ENCODE measurements around the gene CSNK1A1L. TPM values are rescaled to one million over a fixed set of nuclear protein-coding genes. Genes with fewer than 3 reads are reported as not detected.

CSNK1A1L gene
- total and polyA plus RNA-seq, 2 of the 4 experiments (the other 2 are of a cell fraction), result not detected

GRCh38 chr13:37118016-37118415 lies 12.6 kb upstream of the CSNK1A1L start:
- H3K4me1 ChIP-seq (ENCODE audit: control insufficient read depth, insufficient read depth, low read length), result no peaks in the 10 kb centered on the region
- H3K4me3 ChIP-seq (ENCODE audit: insufficient read depth, low read depth, low read length), result no peak overlapping the region
- dilution Hi-C loops (cut with HindIII; ENCODE audit: low sequenced_read_pairs, unreplicated experiment), result no loop called here
- no peak overlapping the region for H4K8ac ChIP-seq (ENCODE audit: low read depth in 2 of 2, low read length in 2 of 2)
- ChIA-PET POLR2A (ENCODE audit: unreplicated experiment) (interaction anchor here (0.6 kb wide), 1 partner anchor 799 kb away, joined by 4 read pairs; no protein-coding TSS in a partner anchor), CTCF (no interaction called here)
- no peak overlapping the region for H2AK5ac ChIP-seq (ENCODE audit: low read depth, low read length)
- H2BK120ac ChIP-seq (ENCODE audit: low read depth, low read length), result no peak overlapping the region
- H3K4me2 ChIP-seq (ENCODE audit: low read depth, low read length), result no peak overlapping the region
- no peak overlapping the region for H3K18ac ChIP-seq (ENCODE audit: low read depth, low read length)
- no peak overlapping the region for H3K14ac ChIP-seq (replicated peaks; ENCODE audit: low read depth, low read length)
- H3K4ac ChIP-seq (ENCODE audit: low read depth, low read length), result no peak overlapping the region; the same call in 1 of the 2 replicates
- H3K79me1 ChIP-seq (ENCODE audit: low read depth in 1 of 2, low read length in 2 of 2), result no peaks in the 10 kb centered on the region
- DNase-seq (no peak), ATAC-seq (ENCODE audit: low read depth) (no peak)
- H2BK20ac ChIP-seq (ENCODE audit: low read depth, low read length), result no peak overlapping the region
- H2AFZ ChIP-seq (replicated peaks; ENCODE audit: low read length, poor library complexity), result no peak overlapping the region
- no peak overlapping the region for H2BK5ac ChIP-seq (ENCODE audit: low read depth, low read length, poor library complexity, severe bottlenecking)
- no CpG with 5 or more reads among the region's 3 CpGs for WGBS, 2 experiments (ENCODE audit: extremely low coverage in 2 of 2, insufficient read length in 1 of 2)
- H3K9me3 ChIP-seq (ENCODE audit: control insufficient read depth, insufficient read depth, low read length), result no peaks in the 10 kb centered on the region
- H3K27me3 ChIP-seq (ENCODE audit: control insufficient read depth, insufficient read depth, low read length), result no peaks in the 10 kb centered on the region
- no peak overlapping the region for H3K56ac ChIP-seq (ENCODE audit: extremely low read depth, insufficient read depth, low read length)
- intact Hi-C loops (cut with micrococcal nuclease), result no loop called here
- no TSS peak for BruUV-seq (replicated peaks)
- H4K20me1 ChIP-seq (ENCODE audit: insufficient read depth, low read length), result no peaks in the 10 kb centered on the region
- no peaks in the 10 kb centered on the region for H3K36me3 ChIP-seq (ENCODE audit: control insufficient read depth, insufficient read depth, low read length)
- in situ Hi-C loops (cut with MboI; ENCODE audit: low sequenced_read_pairs), result no loop called here
- no peak overlapping the region for H3K23ac ChIP-seq (ENCODE audit: low read depth, low read length)
- no peak overlapping the region for H4K91ac ChIP-seq (ENCODE audit: insufficient read depth, low read depth, low read length)
- H3K27ac ChIP-seq (ENCODE audit: insufficient read depth, low read length), result no peak overlapping the region
- TF ChIP-seq RCOR1 (IDR thresholded peaks at IDR 0.05; ENCODE audit: insufficient replicate concordance, low read length) (no peak), MAZ (IDR thresholded peaks at IDR 0.05; ENCODE audit: borderline replicate concordance, low read depth, low read length) (no peak), SMC3 (IDR thresholded peaks at IDR 0.05; ENCODE audit: low read depth, low read length) (no peak), FOS (IDR thresholded peaks at IDR 0.05; ENCODE audit: low read depth, low read length) (no peak), CHD1 (IDR thresholded peaks at IDR 0.05; ENCODE audit: low read depth, low read length) (no peak), BHLHE40 (IDR thresholded peaks at IDR 0.05; ENCODE audit: low read depth, low read length) (no peak), CEBPB (IDR thresholded peaks at IDR 0.05; ENCODE audit: low read depth, low read length) (no peak), MXI1 (IDR thresholded peaks at IDR 0.05; ENCODE audit: borderline replicate concordance, low read depth, low read length) (no peak), POLR2A (IDR thresholded peaks at IDR 0.05; ENCODE audit: low read depth, low read length) (no peak), RAD21 (IDR thresholded peaks at IDR 0.05; ENCODE audit: low read length) (no peak)
- TF ChIP-seq, protein P1, sequence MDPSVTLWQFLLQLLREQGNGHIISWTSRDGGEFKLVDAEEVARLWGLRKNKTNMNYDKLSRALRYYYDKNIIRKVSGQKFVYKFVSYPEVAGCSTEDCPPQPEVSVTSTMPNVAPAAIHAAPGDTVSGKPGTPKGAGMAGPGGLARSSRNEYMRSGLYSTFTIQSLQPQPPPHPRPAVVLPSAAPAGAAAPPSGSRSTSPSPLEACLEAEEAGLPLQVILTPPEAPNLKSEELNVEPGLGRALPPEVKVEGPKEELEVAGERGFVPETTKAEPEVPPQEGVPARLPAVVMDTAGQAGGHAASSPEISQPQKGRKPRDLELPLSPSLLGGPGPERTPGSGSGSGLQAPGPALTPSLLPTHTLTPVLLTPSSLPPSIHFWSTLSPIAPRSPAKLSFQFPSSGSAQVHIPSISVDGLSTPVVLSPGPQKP (IDR thresholded peaks at IDR 0.05; ENCODE audit: borderline replicate concordance, low read depth, low read length), result no peak
- TF ChIP-seq, protein P2, sequence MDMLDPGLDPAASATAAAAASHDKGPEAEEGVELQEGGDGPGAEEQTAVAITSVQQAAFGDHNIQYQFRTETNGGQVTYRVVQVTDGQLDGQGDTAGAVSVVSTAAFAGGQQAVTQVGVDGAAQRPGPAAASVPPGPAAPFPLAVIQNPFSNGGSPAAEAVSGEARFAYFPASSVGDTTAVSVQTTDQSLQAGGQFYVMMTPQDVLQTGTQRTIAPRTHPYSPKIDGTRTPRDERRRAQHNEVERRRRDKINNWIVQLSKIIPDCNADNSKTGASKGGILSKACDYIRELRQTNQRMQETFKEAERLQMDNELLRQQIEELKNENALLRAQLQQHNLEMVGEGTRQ (IDR thresholded peaks at IDR 0.05; ENCODE audit: low read depth, low read length), result no peak
- no peak overlapping the region for H2BK15ac ChIP-seq (ENCODE audit: low read depth, low read length)
- H4K5ac ChIP-seq (ENCODE audit: low read depth, low read length), result no peak overlapping the region
- no peak overlapping the region for H3K9ac ChIP-seq (ENCODE audit: low read depth, low read length)
- H2AK9ac ChIP-seq (replicated peaks; ENCODE audit: low read depth, low read length, poor library complexity), result no peak overlapping the region
- H3K9me1 ChIP-seq (ENCODE audit: insufficient read depth, low read length), result no peaks in the 10 kb centered on the region

Data from IMR-90 (cell line).